Occipital lobe (tissue), 2 donors: ENCODE results near the gene MARK2. TPM values are rescaled to one million over a fixed set of nuclear protein-coding genes. Genes with fewer than 3 reads are reported as not detected.

Experiments used
- DNase-seq: peaks from one replicate; lab custom pipeline; 2025; lab: John Stamatoyannopoulos, UW
- total RNA-seq: library from RNA; depleted of rRNA; stranded (reverse); fragments of >200 nt; gene quantifications from one replicate; pipeline ENCODE4 v1.2.3, GENCODE V29; 2014

MARK2 gene
- total RNA-seq, 1 donor from 2014 or later: 10.8 TPM

DNA sequence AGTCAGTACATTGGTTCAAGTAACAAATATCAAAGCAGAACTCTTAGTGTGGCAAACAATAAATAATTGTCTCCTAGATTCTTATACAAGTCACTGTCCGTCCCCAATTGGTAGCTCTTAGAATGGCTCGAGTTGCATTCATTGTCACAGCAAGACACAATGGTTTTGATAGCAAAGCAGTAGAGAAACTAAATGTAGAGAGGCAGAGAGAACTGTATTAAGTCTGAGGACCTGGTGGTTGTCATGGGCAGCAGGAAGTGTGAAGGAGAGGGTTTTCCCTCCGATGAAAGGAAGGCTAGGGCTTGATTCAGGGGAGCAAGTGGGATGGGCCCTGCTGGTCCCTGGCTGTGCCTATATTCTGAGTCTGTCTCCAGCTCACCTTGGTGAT is 41.5 kb downstream of the MARK2 start:
- no peak for DNase-seq

DNA sequence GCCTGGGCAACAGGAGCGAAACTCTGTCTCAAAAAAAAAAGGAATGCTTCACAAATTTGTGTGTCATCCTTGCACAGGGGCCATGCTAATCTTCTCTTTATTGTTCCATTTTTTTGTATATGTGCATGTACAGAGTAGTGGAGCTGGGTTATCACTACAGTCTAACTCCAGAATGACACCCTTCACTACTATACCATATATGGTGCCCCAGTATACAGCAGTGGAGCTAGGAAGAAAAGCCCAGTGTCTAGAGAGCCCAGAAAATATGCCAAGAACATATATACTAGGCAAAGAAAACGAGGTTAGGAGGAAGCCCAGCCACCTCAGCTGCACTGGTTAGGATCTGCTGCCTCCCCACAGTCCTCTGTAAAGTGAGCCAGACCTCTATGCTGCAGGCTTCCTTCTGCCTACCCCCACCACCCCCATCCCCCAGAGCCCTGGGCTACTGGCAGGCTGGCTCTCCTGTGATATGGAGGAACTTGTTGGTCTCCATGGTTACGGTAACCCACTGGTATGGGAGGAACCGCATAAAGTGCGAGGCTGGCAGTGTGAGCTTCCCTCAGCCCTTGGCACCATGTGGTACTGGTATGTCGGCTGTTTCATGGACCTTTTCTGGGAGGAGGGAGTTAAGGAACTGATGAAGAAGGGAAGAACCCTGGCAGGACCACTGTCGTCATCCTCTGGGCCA is 43.8 kb downstream of the MARK2 start:
- no peak for DNase-seq

DNA sequence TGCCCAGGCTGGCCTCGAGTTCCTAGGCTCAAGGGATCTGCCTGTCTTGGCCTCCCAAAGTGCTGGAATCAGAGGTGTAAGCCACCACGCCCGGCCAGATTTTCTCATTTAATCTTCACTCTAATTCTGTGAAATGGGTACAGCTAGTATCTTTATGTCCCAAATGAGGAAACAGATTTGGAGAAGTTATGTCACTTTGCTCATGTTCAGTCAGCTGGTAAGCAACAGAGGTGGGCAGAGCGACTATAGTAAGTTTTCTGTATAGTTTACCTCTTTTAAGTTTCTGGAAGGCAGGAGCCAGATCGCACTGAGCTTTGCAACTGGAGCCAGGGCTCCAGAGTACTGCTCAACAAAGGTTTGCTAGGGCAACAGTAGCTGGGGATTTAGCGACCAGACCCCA is 44.9 kb downstream of the MARK2 start:
- DNase-seq: no peak

DNA sequence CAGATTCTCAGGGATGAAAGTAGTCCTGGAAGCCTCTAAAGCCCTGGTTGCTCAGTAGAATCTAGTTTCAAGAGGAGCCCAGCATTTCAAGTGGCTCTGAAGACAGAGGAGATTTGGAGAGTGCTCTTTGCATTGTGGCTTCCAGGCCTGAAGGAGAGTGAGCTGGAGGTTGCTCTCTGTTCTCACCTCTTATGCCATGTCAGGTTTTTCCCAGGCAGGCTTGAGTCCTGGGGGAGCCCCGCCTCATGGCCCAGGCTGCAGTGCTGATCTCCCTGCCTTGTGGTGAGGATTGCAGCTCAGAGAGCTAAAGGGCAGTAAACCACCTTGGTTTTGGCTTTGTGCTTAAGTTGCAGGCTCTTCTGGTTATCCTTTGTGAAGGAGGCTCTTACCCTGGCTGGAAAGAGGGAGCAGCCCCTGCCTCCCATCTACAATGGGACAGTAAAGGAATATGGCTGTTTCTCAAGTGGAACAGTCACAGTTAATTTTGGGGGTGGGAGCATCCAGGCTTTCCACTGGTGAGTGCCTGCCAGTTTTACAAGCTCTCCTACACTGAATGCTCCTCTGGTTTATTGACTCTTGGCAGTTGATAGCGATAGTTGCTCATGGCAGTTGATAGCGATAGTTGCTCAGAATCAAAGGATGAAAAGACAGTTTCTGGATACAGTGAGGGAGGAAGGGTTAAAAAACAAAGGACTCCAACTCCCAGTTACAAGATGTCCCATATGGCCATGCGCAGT is 45.5 kb downstream of the MARK2 start:
- no peak for DNase-seq

DNA sequence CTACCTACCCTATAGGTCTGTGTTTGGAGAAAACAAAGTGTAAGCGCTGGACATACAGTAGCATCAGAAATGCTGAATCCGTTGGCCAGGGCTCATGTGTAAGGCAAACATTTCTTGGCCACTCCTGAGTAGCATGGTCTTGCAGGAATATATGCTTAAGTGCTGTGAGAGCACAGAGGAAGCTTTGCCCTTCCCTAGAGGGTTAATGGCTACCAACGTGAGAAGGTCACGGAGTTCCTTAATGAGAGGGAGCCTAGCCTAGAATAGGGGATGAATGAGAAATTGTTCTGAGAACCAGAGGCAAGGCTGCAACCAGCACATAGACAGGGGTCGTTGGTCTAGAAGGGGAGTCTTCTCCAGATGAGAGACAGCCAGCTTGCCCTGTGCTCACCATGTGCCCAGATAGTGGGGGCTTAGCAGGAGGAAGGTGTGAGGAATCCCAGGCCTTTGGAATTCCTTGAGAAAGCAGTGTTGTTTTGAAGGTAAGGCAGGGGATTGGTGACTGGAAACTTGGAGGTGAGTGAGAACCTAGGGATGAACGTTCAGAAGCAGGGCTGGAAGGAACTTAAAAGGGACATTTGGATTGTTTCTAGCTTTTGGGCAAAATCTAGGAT is 48.6 kb downstream of the MARK2 start:
- no peak for DNase-seq

DNA sequence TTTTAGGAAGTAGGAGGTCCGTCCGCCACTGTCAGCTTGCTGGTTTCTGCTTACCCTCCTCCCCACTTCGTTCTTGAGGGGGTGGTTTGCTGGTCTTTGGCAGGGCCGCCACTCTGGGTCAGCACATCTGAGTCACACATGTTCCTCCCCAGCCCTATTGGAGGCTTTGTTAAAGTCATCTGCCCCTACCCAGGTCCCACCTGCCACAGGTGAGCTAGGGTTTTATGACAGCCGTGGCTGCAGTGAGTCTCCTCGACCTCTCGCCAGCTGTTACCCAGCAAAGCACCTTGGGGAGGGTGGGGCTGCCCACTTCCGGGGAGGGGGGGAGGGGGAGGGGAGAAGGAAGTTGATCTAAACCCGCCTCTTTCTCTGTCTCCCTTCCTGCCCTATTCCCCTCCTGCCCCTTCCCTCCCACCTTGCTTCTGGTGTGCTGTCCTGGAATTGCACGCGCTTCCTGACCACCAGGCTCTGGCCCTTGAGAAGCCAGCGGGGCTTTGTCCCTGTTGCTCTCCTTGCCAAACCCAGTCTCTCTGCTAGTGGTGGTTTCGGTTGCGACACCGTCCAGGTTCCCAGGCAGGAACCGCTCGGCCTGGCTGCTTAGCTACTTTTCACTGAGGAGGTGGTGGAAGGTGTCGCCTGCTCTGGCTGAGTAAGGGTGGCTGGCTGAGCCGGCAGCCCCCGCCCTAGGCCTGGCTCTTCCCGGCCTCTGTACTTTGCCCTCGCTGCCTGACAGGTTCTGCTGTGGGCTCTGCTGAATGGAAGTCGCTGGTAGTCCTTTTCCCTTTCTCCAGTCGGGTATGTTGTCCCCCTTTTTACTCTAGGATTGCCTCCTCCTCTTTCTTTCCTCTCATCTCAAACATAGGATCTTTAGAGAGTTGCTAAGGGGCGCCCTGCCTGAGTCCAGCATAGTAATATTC is 49.5 kb downstream of the MARK2 start:
- DNase-seq: peak; percentile 22

DNA sequence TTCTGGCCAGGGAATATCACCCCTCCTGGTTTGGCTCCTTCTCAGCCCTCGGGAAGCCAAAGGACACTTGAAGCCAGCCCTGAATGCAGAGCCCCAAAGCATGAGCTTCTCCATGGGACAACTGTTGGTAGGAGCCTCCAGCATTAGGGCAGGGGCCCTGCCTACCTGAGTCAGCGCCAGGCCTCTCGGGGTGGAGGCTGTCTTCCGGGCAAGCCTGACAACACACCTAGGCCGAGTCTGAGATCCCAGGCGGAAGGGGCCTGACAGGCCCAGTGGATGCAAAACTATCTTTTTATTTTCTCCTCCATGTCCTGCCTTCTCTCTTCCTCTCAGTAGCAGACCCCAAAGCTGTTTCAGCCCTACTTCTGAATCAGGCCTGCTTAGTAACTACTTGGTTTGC is 50.4 kb downstream of the MARK2 start:
- DNase-seq: no peak

DNA sequence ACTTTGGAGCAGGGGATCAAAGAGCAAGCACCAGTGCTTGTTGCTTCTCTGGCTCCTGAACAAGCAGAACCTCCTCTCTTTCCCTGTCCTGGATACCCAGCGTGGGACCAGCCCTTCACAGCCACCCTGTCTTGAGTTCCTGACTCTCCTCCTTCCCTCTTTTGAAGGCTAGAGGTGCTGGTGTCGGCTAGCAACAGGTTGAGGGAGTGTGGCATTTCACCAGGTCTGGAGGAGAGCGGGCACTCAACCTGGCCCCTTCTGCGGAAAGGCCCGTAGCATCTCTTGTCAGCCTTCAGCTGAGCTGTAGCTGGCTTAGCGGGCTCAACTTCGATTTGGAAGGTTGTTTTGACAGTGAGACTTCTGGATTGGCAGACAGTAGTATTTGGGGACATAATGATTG is 51.5 kb downstream of the MARK2 start:
- DNase-seq: no peak

DNA sequence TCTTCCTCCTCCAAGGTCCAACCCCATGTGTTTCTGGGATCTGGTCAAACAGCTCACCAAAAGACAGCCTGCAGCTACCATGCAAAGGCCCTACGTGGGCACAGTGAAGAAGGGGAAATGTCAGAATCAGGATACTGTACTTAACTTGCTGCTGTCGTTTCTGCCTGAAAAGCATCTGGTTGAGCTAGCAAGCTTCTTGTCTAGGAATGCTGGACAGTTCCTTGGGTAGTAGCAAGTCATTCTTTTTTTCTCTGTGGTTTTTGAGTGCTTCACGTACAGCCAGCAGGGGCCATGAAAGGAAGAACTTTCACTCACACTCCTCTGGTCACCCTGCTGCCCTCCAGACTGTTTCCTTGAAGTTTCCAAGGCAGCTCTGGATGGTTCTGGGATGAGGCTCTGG is 53.3 kb downstream of the MARK2 start:
- no peak for DNase-seq

DNA sequence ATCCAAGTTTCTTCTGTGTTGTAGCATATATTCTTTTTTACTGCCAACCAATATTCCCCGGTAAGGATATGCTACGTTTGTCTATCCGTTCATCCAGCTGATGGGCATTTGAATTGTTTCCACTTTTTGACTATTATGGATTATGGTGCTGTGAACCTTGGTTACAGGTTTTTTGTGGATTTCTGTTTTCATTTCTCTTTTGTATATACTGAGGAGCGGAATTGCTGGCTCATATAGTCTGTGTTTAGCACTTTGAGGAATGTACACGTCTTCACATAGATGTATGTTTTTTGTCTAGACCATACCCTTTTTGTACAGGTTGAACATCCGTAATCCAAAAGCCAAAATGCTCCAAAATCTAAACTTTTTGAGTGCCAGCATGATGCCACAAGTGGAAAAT is 54.4 kb downstream of the MARK2 start:
- no peak for DNase-seq

DNA sequence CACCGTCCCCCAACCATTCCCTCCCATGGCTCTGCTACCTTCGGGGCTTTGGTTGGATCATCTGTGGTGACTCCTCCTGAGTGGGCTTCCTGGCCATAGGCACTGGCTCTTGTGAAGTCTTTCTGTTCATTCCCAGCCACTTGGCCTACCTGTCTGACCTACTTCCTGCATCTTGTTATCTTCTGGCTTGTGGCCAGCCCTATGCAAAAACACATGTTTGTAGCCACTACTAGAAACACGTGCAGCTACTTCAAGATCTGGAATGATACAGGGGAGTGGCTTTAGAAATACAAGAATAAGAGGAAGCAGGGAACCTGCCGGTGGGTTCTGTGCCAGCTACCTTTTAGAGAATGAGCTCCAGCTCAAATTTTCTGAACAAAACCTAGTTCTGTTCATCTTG is 57.2 kb downstream of the MARK2 start:
- no peak for DNase-seq

DNA sequence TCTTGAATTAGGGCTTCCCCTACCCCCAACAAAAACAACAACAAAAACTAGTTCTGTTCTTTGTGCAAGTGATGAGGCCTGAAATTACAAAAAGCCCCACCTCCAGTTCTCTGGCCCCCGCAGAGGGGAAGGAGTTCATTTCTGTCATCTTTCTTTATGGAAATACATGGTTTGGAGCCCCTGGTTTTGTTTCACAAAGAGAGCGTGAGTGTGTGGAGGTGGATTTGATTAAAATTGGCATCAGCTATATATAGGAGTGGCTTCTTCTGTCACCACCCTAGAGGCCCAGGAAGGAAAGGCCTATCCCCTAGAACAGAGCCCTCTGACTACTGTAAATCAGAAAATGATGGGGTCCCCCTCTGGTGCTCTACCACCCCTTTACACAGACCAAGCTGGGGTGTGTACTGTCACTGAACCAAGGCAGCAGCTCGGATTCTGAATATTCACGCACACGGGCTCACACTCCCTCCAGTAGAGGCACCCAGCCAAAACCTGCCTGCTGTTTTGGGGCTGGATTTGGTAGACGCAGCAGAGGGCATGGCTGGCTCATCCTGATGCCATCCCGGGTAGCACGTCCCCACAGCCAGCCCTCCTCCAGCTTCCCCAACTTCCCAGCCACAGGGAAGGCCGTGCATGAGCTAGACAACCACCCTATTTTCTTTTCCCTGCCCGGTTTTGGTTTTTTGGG is 58.7 kb downstream of the MARK2 start:
- peak; percentile 57 for DNase-seq

DNA sequence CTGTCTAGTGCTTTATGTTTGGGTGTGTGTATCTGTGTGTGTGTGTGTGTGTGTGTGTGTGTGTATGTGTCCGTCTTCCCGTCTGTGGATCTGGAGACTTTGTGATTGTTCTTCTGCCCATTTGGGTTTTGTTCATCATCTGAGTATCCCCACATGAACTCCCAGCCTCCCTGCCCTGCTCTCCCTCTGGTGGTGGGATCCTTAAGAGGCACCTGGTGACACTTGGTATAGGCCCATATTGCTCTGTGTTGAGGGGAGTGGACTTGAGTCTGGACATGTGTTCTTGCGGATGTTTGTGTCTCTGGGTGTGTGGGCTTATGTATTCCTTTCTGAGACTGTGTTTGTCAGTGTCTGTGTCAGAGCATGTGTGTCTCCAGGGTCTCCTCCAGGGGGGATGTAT is 62.8 kb downstream of the MARK2 start:
- no peak for DNase-seq

DNA sequence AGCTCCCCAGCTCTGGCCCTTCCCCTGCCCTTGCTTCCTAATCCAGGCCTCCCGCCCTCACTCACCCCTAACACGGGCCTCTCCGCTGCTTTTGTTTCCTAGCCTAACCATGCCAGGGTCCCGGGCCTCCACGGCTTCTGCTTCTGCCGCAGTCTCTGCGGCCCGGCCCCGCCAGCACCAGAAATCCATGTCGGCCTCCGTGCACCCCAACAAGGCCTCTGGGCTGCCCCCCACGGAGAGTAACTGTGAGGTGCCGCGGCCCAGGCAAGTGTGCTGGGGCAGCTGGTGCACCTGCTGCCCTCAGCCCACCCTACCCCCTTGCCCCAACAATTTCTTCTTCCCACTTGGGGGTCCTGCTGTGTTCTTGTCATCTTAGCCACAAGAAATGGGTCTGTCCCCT is 65.0 kb downstream of the MARK2 start:
- DNase-seq: no peak

DNA sequence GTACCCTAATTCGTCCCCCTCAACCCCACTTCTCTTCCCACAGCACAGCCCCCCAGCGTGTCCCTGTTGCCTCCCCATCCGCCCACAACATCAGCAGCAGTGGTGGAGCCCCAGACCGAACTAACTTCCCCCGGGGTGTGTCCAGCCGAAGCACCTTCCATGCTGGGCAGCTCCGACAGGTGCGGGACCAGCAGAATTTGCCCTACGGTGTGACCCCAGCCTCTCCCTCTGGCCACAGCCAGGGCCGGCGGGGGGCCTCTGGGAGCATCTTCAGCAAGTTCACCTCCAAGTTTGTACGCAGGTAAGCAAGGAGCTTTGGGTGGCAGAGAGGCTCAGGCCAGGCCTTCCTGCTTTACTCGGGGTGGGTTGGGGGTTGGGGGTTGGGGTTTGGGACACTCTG is 65.8 kb downstream of the MARK2 start:
- no peak for DNase-seq

DNA sequence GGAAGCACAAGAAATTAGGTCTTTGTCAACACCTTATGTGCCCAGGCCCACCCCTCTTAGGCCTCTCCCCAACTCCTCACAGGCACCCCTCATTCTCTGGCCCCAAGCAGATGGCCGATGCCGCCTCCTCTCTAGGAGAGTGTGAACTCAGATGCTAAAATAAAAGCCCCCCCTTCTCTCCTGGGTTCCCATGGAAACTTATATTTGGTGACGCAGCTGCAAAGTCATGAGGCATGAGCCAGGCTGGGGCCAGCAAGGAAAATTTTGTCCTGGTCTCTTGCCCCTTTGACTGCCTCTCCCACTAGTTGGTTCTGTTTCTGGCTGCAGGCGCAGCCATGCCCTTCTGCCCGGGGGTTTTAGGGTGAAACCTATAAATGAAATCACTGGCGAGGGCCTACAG is 66.3 kb downstream of the MARK2 start:
- peak; percentile 75 for DNase-seq

DNA sequence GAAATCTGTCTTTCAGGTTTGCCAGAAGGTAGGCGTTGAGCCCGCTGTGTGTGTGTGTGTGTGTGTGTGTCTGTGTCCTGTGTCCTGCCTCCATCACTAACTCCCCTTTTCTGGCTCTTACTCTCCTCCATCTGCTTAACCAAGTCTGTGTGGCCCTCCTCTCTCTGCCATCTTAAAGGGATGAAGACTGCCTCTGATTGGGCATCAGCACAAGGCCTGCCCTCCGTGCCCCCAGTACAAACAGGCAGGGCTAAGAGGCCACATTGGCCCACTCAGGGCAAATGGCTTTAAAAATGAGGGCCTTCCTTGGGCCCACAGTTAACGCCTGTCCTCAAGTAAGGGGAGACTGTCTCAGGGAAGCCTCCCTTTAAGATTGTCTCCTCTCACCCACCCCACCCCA is 67.2 kb downstream of the MARK2 start:
- peak; percentile 40 for DNase-seq

DNA sequence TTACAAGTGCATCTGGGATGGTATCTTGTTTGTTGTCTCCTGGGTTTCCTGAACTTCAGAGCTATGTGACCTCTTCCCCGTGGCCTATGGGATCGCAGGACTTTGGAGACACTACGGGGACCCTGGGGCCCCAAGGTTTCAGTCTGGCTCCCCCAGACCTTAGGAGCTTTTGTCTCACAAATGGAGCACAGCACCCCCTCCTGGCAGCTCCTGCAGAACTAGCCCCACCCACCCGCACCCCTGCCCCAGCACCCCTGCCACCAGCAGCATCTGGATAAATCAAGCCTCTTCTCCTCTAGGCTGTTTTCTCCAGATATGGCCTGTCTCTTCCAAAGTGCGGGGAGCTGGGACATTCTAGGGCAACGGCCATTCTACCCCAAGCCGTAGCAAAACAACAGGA is 67.7 kb downstream of the MARK2 start:
- DNase-seq: no peak

DNA sequence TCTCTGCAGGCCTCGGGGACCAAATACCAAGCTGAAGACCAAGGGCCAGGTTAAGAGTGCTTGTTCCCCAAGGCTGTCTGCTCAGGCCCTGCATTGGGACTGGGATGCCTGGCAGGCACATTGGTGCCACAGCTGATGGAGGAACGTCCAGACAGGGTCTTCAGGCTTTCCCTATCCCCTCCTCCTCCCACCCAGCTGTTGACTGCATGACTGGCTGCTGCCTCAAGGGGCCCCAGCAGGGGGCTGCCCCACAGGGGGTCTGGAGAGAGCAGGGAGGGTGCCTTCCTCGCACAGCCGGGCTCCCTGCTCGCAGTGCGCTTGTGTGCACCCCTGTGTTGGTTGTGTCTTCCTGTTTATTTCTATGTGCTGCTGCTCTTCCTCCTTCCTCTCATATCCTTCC is 68.2 kb downstream of the MARK2 start:
- DNase-seq: no peak

DNA sequence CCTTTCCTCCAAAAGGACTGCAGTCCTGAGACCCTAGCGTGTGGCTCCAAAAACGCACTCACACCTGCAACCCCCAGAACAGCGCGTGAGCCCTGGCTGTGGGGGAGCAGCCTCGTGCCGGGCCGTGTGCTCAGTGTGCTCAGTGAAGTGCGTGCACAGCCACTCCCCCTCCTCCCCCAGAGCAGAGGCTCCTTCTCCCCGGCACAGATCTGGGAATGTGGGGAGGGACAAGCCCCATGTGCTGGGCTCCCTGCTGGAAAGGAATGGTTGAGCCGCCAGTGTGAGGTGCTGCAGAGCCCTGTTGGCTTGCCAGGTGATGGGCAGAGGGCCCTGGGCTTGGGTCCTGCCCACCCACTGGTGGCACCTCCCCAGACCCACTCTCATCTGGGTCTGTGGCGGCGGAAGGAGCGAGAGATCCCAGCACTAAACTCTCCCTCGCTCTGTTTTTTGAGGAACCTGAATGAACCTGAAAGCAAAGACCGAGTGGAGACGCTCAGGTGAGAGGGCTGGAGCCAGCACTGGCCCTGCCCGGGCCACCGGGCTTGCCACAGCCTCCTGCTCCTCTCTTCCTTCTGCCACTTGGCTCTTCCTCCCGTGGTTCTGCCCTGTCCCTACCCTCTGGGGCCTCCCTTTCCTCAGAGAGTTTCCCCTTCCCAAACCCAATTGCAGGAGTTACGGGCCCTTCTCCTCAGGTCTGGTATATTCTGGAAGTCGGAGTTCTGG is 69.1 kb downstream of the MARK2 start:
- DNase-seq: peak; percentile 33
